ENCODE results near the gene CXCR2.
"Not testable (repeated sequence)": the region's sequence is repeated elsewhere in the genome, so short reads cannot be mapped to it uniquely, and the experiment has no call there.

The CXCR2 gene

DNA sequence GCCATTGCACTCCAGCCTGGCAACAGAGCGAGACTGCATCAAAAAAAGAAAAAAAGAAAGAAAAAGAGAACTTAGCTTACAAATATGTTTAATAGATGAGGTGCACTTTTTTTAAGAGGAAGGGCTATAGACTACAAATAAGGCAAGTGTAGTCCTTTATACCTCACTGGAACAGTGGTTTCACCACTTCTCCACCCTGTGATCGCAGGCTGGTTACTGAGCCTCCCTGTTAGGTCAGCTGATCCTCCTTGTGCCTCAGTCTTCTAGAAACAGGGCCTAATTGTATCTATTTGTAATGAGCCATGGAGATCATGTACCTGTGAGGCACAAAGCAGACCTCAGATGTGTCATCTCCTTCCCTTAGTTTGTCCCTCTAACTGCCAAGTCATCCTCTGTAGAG, 4.5 kb downstream of the CXCR2 start:
- DNase-seq (ENCODE audit: low read depth in 2 of 2): no peak

GRCh38 chr2:218130822-218131221, 5.0 kb downstream of the CXCR2 start:
- DNase-seq (ENCODE audit: low read depth in 2 of 2): no peak

GRCh38 chr2:218137514-218137913, 11.7 kb downstream of the CXCR2 start:
- DNase-seq (ENCODE audit: low read depth in 2 of 2): no peak

DNA sequence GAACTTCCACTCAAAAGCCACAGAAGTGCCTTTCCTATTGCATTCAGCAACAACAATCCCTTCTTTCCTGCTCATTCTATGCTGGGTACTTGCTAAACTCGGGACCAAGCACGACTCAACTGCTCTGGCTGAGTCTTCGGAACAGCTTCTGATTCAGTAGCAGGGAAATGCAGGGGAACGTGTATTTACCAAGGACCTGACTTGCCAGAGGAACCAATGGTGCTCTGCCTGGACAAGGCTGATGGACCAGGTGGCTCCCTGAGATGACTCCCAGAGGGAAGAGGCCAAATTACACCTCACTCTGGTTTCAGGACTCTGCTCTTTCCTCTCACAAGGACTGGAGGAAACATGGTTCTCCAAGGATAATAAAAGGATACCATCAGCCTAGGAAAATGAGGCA, 12.2 kb downstream of the CXCR2 start:
- DNase-seq (ENCODE audit: low read depth in 2 of 2): no peak

GRCh38 chr2:218145124-218145523, 19.3 kb downstream of the CXCR2 start:
- DNase-seq (ENCODE audit: low read depth in 2 of 2): no peak

DNA sequence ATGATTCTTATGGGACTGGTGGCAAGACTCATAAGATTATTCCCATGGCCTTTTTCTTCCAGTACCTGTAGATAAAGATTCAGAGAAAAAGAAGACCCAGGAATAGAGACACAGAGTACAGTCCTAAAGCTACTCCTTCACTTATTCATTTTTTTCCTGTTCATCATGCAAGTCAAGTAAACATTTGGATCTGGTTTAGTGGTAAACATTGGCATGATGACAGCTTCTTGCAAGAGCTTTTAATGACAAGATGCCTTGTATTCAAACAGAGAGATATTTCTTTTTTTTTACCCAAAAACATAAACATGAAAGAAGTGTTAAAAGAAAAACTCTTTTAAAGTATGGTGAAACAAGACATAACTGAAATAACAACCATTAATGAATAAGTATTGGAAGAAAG, 20.2 kb downstream of the CXCR2 start:
- no peak for DNase-seq (ENCODE audit: low read depth in 2 of 2)

GRCh38 chr2:218149098-218149497, 23.3 kb downstream of the CXCR2 start:
- no peak for DNase-seq (ENCODE audit: low read depth in 2 of 2)

DNA sequence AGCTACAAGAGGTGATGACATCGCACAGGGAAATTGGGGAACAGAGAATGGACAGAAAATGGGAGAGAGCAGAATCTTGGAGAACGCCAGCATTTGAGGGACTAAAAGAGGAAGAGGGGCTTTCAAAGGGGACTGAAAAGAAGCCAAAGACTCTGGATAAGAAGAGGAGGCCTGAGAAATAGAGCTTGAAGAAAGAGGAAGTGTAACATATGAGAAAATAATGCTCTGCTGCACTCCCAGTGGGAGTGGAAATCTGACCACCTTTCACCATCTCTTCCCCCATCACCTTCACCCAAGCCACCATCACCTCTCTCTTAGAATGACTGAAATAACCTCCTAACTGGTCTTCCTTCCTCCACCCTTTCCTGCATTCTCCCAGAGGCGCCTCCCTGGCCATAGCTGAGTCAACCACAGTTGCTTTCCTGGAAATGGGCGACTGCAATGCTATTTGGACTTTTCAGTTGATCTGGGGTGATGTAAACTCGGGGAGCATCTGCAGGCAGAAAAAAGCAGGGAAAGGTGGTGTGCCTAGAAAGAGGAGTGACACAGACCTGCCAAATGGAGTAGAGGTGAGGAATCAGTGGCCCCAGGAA, 24.1 kb downstream of the CXCR2 start:
- DNase-seq (ENCODE audit: low read depth in 2 of 2): no peak

GRCh38 chr2:218152172-218152571, 26.3 kb downstream of the CXCR2 start:
- DNase-seq (ENCODE audit: low read depth in 2 of 2): no peak

DNA sequence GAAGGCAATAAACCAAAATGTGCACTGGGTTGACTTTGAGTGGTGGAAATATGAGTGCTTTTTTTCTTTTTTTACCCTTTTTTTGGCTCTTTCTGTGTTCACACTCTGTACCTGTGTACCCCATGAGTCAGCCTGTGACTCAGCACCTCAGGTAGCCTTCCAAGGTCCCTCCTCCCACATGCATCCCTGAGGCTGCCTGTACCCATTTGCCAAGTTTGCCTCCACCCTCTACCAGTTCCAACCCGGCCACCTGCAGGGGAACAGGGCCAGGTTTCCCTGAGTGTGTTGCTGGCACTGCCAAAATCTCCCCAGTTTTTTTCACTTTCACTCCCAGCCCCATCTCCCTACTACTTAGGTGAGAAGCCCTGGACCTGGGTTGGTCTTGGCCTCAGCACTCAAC, 26.9 kb downstream of the CXCR2 start:
- DNase-seq (ENCODE audit: low read depth in 2 of 2): no peak

DNA sequence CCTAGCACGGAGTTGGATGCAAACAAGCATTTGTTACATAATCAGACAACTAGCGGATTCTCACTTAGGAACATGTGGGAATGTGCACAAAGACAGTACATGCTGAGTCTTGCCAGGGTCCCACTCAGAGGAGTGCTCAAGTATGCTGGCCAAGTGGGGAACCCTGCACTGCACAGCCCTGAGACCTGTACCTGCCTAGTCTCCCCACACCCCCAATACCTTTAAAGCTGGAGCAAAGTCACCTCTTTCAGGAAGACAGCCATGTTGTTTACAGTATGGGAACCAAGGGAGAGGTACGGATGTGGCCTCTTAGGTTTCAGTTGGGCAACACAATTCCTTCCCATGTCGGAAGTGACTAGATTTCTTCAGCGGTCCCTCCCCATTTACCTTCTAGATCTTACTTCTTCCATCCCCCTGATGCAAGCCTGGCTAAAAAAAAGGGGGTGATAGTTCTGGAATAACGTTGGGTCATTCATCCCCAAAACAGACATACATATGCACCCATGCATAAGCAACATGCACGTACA, 30.2 kb downstream of the CXCR2 start:
- no peak for DNase-seq (ENCODE audit: low read depth in 2 of 2)

DNA sequence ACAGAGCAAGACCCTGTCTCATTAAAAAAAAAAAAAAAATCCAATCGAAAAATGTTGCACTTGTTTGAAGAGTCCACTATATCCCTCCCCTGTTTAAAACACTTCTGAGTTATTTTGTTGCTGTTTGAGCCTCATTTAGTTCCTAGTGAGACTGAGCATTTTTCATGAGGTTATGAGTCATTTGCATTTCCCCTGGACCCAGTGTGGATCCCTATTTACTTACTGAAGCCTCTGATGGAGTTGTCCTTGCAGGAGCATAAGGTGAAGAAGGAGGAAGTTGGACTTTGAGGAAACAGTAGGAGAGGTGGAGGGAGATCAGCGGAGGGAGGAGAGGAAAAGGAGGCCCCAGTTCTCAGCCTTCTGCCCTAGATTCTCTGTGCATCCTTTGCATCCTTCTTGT, 35.8 kb downstream of the CXCR2 start:
- DNase-seq (ENCODE audit: low read depth in 2 of 2): no peak

DNA sequence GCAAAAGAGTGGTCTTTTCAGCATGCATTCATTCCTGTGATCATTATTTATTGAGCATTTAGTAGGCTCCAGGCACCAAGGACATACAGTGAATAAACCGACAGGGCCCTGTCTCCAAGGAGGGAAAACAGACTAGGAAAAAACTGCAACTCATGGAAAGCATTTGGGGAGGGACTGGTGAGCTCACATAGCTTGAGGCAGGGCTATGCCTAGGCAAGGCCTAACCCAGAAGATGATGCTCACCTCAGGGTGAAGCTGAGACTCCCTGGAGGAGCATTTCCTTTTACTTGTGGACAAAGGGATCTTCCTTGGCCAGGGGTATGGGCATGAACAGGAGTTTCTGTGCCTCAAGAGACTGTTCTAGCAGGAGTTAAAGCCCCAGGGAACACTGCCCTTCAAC, 37.0 kb downstream of the CXCR2 start:
- DNase-seq (ENCODE audit: low read depth in 2 of 2): no peak

GRCh38 chr2:218166791-218167190, 41.0 kb downstream of the CXCR2 start, which contains the start of gene CXCR1:
Gene CXCR1 (minus strand): TSS chr2:218166962. CDS start chr2:218165211, 1,751 bp downstream.
- DNase-seq (ENCODE audit: low read depth in 2 of 2): peak; percentile 10 to 28

DNA sequence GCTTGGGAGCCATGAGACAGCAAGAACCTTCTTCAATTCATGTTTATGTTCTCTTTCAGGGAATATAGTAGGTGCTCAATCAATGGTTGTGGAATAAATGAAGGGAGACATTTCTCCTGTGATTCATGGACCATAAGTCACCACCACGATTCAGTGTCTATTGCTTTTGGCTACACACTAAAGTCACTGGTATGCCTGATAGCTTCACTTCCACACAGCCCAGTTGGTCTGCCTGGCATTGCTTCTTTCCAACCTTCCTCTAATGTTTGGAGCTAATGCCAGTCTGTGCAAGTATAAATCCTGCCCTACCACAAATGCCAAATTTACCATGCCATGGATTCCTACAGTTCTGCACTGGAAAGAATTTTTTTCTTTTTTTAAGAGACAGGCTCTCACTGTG, 42.2 kb downstream of the CXCR2 start:
- DNase-seq (ENCODE audit: low read depth in 2 of 2): no peak

DNA sequence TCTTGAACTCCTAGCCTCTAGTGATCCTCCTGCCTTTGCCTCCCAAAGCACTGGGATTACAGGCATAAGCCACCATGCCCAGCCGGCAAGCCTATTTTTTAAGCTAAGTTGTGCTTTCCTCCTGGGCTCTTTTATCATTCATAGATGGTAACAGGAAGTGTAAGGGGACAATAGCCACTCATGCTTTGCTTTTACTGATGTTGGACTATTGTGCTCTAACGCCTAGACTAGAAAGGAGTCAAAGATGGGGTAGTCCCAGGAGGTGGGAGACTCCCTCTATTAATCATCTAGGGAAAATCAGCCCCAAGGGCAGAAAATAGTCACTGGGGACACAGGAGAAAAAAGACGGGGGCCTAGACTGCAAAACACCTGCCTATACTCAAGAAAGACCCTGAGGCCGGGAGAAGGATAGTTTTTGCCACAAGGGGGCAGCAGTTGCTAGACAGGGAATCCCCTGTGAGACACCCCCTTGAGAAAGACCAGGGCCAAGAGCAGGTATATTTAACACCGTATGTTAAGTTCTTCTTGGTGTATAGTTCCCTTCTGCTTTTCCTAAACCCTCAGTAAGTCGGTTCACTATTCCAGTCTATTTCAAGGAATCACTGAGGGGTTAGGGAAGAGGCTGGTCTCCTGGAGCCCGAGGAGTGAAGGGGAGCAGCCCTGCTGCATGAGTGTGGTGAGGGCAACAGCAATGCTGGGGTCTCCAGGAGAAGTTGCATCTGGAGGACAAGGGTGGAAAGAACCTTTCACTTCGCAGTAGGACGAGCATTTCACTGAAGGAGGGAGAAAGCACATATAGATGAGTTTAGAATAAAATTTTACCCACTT, 43.0 kb downstream of the CXCR2 start:
- DNase-seq (ENCODE audit: low read depth in 2 of 2): peak; percentile 52 to 64

- DNase-seq (ENCODE audit: low read depth in 2 of 2): no peak
Observed at GRCh38 chr2:218169757-218170546, 44.1 kb downstream of the CXCR2 start.

DNA sequence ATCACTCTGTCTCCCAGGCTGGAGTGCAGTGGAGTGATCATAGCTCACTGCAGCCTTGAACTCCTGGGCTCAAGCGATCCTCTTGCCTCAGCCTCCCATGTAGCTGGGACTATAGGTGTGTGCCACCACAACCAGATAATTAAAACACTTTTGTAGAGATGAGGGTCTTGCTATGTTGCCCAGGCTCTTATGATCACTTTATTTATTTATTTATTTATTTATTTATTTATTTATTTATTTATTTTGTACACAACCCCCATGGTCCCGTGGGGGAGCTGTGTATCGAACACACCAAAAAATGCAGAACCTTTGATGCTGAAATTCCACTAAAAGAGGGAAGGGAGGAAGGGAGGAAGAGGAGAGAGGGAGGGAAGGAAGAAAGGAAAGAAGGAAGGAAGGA, 45.9 kb downstream of the CXCR2 start:
- not testable (repeated sequence) for DNase-seq (ENCODE audit: low read depth in 2 of 2)

DNA sequence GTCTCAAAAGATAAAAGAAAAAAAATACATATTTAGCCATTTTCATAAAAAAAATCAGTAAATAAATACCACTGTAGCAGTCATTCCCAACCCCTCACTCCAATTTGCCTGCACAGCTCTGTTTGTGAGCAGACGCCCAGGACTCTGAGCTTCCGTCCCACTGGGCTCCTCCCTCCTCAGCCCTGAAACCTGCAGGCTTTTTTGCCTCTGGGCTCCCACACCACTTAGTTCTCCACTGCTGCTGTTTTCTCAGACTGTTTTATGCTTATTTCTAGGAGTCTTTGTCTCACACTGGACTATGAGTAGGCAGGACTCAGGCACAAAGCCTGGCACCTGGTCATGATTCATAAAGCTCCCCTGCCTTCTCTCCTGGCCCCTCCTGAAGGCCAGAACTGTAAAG, 47.0 kb downstream of the CXCR2 start:
- no peak for DNase-seq (ENCODE audit: low read depth in 2 of 2)

GRCh38 chr2:218179782-218180181, 54.0 kb downstream of the CXCR2 start:
- DNase-seq (ENCODE audit: low read depth in 2 of 2): no peak

- no peak for DNase-seq (ENCODE audit: low read depth in 2 of 2)
Observed at GRCh38 chr2:218180467-218181114, 54.8 kb downstream of the CXCR2 start.

GRCh38 chr2:218184331-218184730, 58.5 kb downstream of the CXCR2 start:
- no peak for DNase-seq (ENCODE audit: low read depth in 2 of 2)

Measured in stimulated activated CD8-positive, alpha-beta memory T cell treated with anti-CD3 and anti-CD28 coated beads, Interleukin-7, amount 100 ng/mL, for 4 hours (primary cell).